ENCODE measurements around the gene HSPA12A.

HSPA12A gene

GRCh38 chr10:116770281-116770680, 27.9 kb upstream of the HSPA12A start:
- DNase-seq: no peak

DNA sequence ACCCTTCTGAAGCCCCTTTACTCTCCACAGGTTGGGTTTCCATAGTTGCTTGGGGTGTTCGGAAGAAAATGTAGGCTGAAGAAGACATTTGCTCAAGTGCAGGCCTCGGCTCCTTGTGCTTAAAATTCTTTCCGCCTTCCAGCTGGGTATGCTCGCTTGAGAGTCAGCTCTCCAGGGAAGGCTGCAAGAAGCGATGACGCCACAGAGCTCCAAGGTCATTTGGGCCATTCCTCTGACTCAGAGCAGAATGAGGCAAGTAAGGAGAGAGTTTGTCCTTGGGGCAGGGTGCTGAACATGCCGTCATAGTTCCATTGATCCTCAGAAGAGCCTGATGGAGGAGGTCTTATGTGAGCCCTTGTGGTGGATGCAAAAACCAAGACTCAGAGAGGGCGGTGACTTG, 27.4 kb upstream of the HSPA12A start:
- no peak for DNase-seq

GRCh38 chr10:116769368-116769767, 27.0 kb upstream of the HSPA12A start:
- DNase-seq: no peak

GRCh38 chr10:116768786-116769185, 26.4 kb upstream of the HSPA12A start:
- no peak for DNase-seq

DNA sequence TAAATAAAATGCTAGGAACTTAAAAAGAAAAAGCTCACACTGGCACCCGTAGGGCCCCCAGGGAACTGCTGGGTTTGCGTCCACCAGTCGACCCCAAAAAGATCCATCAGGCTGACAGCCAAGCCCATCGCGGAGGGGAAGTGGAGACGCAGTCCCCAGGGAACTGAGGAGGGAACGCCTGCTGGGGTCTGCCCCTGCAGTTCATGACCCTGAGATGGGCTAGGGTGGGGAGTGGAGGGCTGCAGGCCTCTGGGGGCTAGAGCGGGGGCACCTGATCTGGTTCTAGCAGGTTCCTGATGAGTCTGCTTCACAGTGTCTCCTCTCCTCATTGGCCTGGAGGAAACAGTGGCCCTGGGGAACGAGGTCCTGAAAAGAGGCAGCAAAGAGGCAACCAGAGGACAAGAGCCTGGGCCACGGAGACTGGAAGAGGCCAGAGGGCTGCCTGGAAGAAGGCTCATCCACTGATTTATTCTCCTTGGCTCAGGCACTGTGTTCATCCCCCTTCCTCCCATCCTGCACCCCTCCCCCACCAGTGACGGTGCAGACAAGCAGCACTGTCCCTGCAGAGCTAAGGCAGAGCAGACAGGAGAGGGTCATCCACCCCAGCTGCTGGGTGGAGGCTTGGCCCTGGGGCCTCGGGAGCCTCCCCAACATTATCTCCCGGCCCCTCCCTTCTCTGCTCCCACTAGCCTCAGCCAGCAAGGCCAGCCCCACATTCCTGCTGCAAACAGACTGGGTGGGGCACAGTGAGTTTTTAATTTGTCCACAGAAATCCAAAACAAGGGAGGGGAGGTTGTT, 24.7 kb upstream of the HSPA12A start:
- no peak for DNase-seq

DNA sequence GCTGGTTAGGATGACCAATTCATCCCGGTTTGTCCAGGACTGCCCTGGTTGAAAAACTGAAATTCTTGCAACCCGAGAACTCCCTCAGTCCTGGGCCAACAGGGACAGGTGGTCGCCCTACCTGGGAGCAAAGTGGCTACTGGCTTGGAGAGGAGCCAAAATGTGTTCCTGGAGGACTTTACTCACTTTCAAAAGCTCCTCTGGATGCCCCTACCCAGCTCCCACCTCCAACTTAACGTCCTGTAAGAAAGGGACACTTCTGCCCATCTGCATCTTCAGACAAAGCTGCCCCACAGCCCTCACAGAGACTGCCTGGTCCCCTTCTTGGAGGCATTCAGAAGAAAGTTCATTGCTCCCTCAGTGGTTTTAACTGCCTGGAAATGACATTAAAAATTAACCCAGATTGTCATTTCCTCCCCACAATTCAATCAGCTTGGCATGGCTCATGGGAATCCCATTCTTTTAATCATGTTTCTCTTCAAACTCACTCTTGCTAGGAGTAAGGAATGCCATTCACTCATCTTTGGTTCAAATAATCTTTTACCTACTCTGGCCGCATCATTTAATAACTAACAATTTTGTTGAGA, 24.0 kb upstream of the HSPA12A start:
- no peak for DNase-seq

- DNase-seq: peak; percentile 22
These were observed 23.3 kb upstream of the HSPA12A start for GRCh38 chr10:116765648-116766081.

GRCh38 chr10:116764979-116765378, 22.6 kb upstream of the HSPA12A start:
- DNase-seq: no peak

DNA sequence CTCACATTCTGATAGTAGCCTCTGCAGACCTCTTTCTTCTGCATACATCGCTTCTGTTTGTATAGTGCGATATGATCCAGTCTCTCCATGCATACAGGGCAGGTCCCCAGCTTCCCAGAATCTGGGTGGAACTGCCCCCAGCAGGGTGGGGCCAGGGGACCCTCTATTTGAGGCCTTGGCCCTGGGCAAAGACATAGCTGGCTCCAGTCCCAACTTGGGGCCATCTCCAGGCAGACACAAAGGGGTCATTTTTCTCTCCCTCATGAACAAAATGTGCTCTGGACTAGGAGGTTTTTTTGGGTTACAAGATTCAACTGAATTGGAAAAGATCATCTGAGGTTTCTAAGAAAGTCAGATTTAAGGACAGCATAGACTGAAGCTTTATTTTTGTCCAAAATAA, 21.1 kb upstream of the HSPA12A start:
- no peak for DNase-seq

DNA sequence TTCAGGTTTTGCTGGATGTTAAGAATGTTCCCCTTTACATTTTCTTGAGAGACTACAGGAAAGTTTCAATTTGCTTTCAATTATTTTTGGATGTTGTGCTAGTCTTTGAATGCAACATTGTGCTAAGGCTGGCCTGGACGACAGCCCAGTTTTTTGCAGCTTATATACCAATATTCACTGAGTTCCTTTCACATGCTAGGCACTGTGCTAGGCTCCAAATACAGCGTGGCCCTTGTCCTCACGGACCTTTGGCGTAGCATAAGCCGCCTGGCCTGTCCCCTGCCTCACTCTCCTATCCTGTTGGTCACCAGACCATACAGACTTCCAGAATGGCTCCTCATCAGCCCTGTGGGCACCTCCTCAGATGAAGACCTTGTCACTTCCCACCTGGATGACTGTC, 19.5 kb upstream of the HSPA12A start:
- DNase-seq: no peak

- no peak for DNase-seq
These were observed 18.6 kb upstream of the HSPA12A start for GRCh38 chr10:116760919-116761318.

GRCh38 chr10:116757246-116757645, 14.9 kb upstream of the HSPA12A start:
- no peak for DNase-seq

GRCh38 chr10:116756277-116756676, 13.9 kb upstream of the HSPA12A start:
- DNase-seq: no peak

GRCh38 chr10:116753759-116754158, 11.4 kb upstream of the HSPA12A start:
- no peak for DNase-seq

GRCh38 chr10:116752969-116753665, 10.8 kb upstream of the HSPA12A start:
- no peak for DNase-seq

GRCh38 chr10:116752563-116752962, 10.2 kb upstream of the HSPA12A start:
- DNase-seq: no peak

GRCh38 chr10:116748471-116748870, 6.1 kb upstream of the HSPA12A start:
- DNase-seq: no peak

DNA sequence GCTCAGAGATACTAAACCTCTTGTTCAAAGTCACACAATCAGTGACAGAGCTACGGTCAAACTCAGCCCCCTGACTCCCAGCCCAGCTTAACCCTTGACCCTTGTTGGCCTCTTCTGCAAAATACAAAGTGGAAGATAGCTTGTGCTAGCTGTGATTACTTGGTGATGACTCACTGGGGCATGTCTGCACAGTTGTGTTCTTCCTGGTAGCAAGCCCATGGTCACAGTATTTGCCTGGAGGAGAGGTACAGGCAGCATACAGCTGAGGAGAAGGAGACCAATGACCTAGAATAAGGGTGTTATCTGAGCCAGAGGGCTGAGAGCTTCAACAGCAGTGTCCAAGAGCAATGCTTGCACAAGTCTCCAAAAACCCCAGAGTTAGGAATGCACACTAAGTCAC, 5.7 kb upstream of the HSPA12A start:
- DNase-seq: no peak

DNA sequence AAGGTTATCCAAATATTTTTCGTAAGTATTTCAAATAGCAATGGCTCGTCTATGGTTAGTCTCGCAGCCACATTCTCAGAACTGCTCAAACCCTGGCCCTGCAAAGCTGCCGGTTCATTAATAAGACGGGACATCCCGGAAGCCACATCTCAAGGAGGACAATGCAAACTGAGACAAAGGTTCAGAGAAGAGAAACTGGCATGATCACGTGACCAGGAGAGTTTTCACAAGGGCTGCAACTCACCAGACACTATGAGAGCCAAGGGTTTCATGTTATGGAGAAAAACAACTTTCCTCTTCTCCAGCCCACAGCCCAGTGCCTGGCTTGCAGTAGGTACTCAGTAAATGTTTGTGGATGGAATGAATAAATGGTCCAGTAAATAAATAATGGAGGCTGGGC, 5.0 kb upstream of the HSPA12A start:
- no peak for DNase-seq

- DNase-seq: no peak
These were observed 2.5 kb upstream of the HSPA12A start for GRCh38 chr10:116744885-116745284.

DNA sequence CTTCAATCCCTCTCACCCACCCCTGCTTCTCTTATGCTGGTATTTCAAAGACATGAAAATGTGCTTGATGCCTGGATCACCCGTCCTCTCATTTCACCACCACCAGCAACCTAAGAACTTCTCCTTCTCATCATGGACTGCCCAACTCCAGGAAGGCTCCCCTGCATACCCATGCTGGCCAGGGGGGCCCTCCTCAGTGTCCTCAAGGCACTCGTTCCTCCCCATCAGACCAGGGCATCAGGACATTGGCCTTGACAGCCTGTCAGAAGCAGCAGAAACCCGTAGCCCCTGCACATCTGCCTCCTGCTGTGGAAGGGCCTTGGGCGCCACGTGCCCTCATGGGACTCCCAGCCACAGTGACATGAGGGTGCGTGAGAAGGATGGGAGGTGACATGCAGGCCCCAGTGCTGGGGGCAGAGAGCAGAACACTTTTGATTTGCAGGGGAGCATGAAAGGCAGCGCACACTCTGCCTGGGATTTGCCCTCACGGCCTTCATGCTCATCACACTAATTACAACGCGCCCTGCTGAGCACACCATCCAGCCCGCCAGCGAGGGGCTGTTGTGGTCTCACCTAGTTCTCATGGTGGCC, 1.9 kb upstream of the HSPA12A start:
- DNase-seq: no peak

- peak; percentile 17 for DNase-seq
These were observed 1.1 kb upstream of the HSPA12A start for GRCh38 chr10:116743266-116744064.

Measured in stimulated activated CD4-positive, alpha-beta T cell treated with anti-CD3 and anti-CD28 coated beads, Interleukin-4, amount 100 ng/mL, for 1 hour (primary cell).